GM18951 (cell line): ENCODE measurements around the gene TJP3.

ENCODE experiments used
- POLR2A ChIP-seq: IDR thresholded peaks from 4 replicates; pipeline ENCODE4 v1.6.1; 2011; ENCODE audit warnings: mild to moderate bottlenecking; ENCODE audit not compliant: insufficient read length, insufficient read depth; ENCODE audit errors: extremely low read depth
- in situ Hi-C: fragments of 300-500 bp; cut with MboI; formaldehyde crosslinking; loops from one replicate; pipeline ENCODE4 v1.12.0; 2022; ENCODE audit warnings: low sequenced_read_pairs, mixed read lengths, inconsistent platforms; ENCODE audit not compliant: unreplicated experiment

The TJP3 gene

GRCh38 chr19:3674784-3675543, 33.2 kb upstream of the TJP3 start:
- no peak for TF ChIP-seq POLR2A
- in situ Hi-C loops: no loop called here

- no peak for TF ChIP-seq POLR2A
- in situ Hi-C loops: no loop called here
These were observed 30.0 kb upstream of the TJP3 start for GRCh38 chr19:3678188-3678587.

DNA sequence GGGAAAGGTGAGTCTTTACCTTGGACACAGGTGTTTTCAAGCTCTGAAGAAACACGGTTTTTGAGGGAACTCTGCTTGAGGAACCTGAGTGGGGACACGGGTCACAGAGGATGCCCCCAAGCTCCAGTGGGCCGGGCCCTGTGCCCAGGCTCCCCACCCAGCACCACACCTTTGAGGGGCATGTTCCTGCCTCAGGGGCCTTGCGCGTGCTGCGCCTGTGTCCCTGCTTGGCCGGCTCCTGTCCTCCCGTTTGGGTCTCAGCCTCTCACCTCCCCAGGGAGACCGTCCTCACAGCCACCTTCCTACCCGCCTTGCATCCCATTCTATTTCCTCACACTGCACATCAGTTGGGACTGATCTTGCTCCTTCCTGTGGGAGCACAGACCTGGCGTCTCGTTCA, 29.0 kb upstream of the TJP3 start:
- no peak for TF ChIP-seq POLR2A
- in situ Hi-C loops: no loop called here

DNA sequence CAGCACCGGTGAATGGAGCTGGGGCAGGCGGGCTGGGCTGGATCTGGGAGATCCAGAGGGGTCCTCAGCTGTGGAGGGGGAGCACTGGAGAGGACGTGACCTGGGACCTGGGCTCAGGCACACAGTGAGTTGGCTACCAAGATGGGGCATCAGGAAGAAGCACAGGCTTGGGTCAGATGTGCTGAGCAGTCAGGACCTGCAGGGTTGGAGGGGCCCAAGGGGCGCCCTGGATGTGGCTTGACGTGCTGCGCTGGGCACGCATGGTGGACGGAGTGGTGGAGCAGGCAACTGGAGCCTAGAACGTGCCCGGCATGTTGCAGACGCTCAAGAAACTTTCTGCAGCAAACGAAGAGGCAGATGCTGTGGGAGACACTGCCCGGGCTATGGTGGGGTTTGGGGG, 28.6 kb upstream of the TJP3 start:
- in situ Hi-C loops: no loop called here
- no peak for TF ChIP-seq POLR2A

DNA sequence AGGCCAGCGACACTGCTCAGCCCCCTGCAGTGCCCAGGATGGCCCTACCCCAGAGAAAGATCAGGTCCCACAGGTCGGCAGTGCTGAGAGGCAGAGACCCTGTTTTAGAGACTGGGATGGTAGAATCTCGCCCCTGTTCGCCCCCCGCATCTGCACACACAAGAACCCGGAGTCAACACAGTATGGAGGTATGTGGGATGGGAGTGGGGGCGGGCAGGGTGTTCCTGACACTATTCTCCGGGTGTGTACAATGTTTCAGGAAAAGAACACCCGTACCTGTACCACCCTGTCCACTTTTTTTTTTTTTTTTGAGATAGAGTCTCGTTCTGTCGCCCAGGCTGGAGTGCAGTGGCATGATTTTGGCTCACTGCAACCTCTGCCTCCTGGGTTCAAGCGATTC, 27.2 kb upstream of the TJP3 start:
- TF ChIP-seq POLR2A: no peak
- in situ Hi-C loops: no loop called here

DNA sequence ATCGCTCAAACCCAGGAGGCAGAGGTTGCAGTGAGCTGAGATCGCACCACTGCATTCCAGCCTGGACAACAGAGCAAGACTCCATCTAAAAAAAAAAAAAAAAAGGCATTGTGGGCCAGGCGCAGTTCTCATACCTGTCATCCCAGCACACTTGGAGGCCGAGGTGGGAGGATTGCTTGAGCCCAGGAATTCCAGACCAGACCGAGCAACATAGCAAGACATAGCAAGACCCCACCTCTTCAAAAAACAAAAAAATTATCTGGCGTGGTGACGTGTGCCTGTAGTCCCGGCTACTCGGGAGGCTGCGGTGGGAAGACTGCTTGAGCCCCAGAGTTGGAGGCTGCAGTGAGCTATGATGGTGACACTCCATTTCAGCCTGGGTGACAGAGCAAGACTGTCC, 25.9 kb upstream of the TJP3 start:
- in situ Hi-C loops: no loop called here
- no peak for TF ChIP-seq POLR2A

- no peak for TF ChIP-seq POLR2A
- in situ Hi-C loops: no loop called here
These were observed 25.3 kb upstream of the TJP3 start for GRCh38 chr19:3682741-3683404.

DNA sequence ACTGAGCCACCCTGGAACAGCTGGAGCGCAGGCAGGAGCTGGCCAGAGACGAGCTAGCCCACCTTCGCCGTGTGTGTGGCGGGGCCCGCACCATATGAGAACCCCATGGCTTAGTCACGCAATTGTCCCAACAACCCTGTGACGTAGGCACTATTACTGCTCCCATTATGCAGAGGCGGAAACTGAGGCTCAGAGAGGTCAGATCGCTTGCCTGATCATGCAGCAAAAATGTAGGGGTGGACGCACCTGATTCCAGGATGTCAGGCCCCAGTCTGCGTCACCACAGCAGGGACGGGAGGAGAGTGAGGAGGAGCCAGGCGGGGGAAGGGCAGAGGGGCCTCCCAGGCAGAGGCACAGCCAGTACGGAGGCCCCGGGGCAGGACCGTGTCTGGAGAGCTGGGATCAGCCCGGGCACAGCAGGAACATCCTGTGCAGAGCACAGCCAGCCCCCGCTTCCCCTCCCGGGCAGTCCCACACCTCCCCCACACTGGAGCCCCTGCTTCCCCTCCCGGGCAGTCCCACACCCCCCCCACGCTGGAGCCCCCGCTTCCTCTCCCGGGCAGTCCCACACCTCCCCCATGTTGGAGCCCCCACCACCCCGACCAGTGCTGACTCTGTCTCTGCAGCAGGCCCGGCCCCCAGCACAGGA, 24.7 kb upstream of the TJP3 start:
- in situ Hi-C loops: no loop called here
- TF ChIP-seq POLR2A: no peak

GRCh38 chr19:3684054-3684816, 23.9 kb upstream of the TJP3 start:
- no peak for TF ChIP-seq POLR2A
- in situ Hi-C loops: no loop called here

DNA sequence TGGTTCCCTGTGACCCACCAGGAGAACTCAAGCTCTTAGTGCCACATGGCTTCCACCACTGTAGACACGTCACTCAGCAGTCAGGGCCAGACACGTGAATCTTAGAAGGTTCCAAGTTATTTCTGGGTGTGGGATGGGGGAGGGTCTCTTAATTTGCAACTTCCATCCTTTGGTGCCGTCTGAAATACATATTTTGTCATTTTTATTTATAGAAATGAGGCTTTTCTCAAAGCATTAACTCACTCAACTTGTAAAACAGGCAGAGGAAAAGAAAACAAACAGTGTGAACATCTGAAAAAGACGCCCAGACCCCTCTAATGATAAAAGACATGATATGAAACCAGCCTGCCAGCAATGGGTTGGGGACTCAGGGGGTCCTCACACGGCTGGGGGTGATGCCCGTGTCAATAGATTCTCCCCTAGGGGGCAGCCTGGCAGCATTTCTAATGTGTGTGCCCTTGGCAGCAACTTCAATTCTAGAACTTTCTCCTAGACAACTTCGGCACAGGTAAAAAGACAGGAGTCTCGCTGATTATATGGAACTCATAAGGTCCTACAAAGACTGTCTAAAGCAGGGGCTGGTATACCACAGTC, 23.3 kb upstream of the TJP3 start:
- in situ Hi-C loops: no loop called here
- TF ChIP-seq POLR2A: no peak

GRCh38 chr19:3687393-3687773, 20.8 kb upstream of the TJP3 start:
- in situ Hi-C loops: no loop called here
- TF ChIP-seq POLR2A: no peak

- no peak for TF ChIP-seq POLR2A
- in situ Hi-C loops: no loop called here
These were observed 20.1 kb upstream of the TJP3 start for GRCh38 chr19:3687774-3688706.
